ENCODE data around the gene RASGEF1B.

DNA sequence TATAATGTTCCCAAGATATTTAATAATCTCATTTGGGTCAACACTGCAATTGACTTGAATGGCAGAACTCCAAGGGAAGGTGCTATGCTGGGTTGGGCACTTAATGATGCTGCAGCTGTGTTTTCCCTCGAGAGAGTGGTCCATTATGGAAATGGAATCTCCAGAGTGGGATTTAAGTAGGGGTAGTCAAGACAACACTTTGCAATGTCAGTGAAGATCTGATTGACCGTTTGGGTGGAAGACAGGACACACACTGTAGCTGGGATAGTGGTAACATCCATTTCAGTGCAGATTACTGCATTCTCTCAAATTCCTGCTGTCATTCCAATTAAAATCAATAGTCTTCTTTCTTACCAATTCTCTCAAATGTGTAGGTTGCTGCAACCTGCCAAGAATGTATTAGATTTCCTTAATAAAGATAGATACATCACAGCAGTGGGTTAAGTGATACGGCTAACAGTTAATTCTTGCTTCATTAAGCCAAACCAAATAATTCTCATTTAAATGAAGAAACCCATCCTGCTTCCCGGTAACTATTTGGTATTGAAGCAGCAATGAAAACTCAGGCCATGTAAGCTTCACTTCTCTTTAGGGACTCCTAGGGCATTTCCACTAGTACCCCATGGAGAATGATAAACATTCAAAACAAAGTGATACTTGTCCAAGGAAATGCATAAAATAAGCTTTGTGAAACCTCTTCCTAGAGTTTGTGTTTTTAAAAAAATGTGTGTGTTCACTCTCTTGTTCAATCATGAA lies 40.5 kb upstream of the RASGEF1B start:
- TF ChIP-seq, protein P1, sequence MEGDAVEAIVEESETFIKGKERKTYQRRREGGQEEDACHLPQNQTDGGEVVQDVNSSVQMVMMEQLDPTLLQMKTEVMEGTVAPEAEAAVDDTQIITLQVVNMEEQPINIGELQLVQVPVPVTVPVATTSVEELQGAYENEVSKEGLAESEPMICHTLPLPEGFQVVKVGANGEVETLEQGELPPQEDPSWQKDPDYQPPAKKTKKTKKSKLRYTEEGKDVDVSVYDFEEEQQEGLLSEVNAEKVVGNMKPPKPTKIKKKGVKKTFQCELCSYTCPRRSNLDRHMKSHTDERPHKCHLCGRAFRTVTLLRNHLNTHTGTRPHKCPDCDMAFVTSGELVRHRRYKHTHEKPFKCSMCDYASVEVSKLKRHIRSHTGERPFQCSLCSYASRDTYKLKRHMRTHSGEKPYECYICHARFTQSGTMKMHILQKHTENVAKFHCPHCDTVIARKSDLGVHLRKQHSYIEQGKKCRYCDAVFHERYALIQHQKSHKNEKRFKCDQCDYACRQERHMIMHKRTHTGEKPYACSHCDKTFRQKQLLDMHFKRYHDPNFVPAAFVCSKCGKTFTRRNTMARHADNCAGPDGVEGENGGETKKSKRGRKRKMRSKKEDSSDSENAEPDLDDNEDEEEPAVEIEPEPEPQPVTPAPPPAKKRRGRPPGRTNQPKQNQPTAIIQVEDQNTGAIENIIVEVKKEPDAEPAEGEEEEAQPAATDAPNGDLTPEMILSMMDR (conservative IDR thresholded peaks at IDR 0.05; ENCODE audit: low read length): no peak
- TF ChIP-seq EZH2phosphoT487 (IDR thresholded peaks at IDR 0.05; ENCODE audit: borderline replicate concordance, low read depth, low read length): no peak

Measured in OCI-LY7 (cell line).